GM23338 (cell line): Measurements from ENCODE around the gene CFAP126. TPM values are rescaled to one million over a fixed set of nuclear protein-coding genes. Genes with fewer than 3 reads are reported as not detected.

Experiments
- ATAC-seq: fragments of 200-7000 bp; cut with Tn5 transposase; 3 replicates; pipeline ENCODE4 v1.9.1; 2020
- DNase-seq: peaks from one replicate; pipeline ENCODE4 v3.0.0-alpha.2; 2015; ENCODE audit warnings: low spot score
- H2AFZ ChIP-seq: fragments of 200-600 bp; sonication (generic); 2 replicates; pipeline ENCODE4 v1.8.0; 2016; ENCODE audit warnings: antibody characterized with exemption, mild to moderate bottlenecking, moderate library complexity
- H3F3A ChIP-seq: fragments of 200-600 bp; sonication (generic); replicated peaks from 2 replicates; pipeline ENCODE4 v1.8.0; 2017; ENCODE audit warnings: antibody characterized with exemption, mixed run types, low read depth
- H3K27ac ChIP-seq: fragments of 200-600 bp; sonication (generic); 2 replicates; pipeline ENCODE4 v1.6.1; 2016; ENCODE audit warnings: low read depth
- H3K27me3 ChIP-seq: fragments of 200-600 bp; sonication (generic); 2 replicates; pipeline ENCODE4 v1.8.0; 2016; ENCODE audit warnings: mild to moderate bottlenecking, mixed run types, moderate library complexity; ENCODE audit not compliant: insufficient read depth
- H3K36me3 ChIP-seq: fragments of 200-600 bp; sonication (generic); 2 replicates; pipeline ENCODE4 v1.8.0; 2016; ENCODE audit warnings: mild to moderate bottlenecking; ENCODE audit not compliant: insufficient read depth
- H3K4me1 ChIP-seq: fragments of 200-600 bp; sonication (generic); 2 replicates; pipeline ENCODE4 v1.8.0; 2016; ENCODE audit warnings: mild to moderate bottlenecking, moderate library complexity; ENCODE audit not compliant: insufficient read depth
- H3K4me2 ChIP-seq: fragments of 200-600 bp; sonication (generic); 2 replicates; pipeline ENCODE4 v1.7.1; 2017; ENCODE audit warnings: mixed run types
- H3K4me3 ChIP-seq: fragments of 200-600 bp; sonication (generic); 2 replicates; pipeline ENCODE4 v1.6.1; 2016; ENCODE audit warnings: mixed run types
- H3K79me2 ChIP-seq: fragments of 200-600 bp; sonication (generic); replicated peaks from 2 replicates; pipeline ENCODE4 v1.8.0; 2017; ENCODE audit warnings: mild to moderate bottlenecking; ENCODE audit not compliant: insufficient read depth
- H3K9me2 ChIP-seq: fragments of 200-600 bp; sonication (generic); 2 replicates; pipeline ENCODE4 v1.8.0; 2017; ENCODE audit not compliant: insufficient read depth
- H4K20me1 ChIP-seq: fragments of 200-600 bp; sonication (generic); replicated peaks from 2 replicates; pipeline ENCODE4 v1.8.0; 2017; ENCODE audit warnings: mild to moderate bottlenecking; ENCODE audit not compliant: insufficient read depth
- H3K27ac Mint-ChIP-seq: 2 replicates; pipeline ENCODE4 v1.8.0; 2020; ENCODE audit warnings: inconsistent platforms, mild to moderate bottlenecking, moderate library complexity, mixed read lengths
- H3K27me3 Mint-ChIP-seq: 3 replicates; pipeline ENCODE4 v1.8.0; 2022; ENCODE audit warnings: low read depth, mild to moderate bottlenecking, moderate library complexity, mixed read lengths, inconsistent platforms; ENCODE audit not compliant: insufficient read depth, poor library complexity
- H3K36me3 Mint-ChIP-seq: 3 replicates; pipeline ENCODE4 v1.8.0; 2021; ENCODE audit warnings: low read depth, mild to moderate bottlenecking, inconsistent platforms, moderate library complexity, mixed read lengths
- H3K4me1 Mint-ChIP-seq: 3 replicates; pipeline ENCODE4 v1.8.0; 2020; ENCODE audit warnings: mild to moderate bottlenecking, inconsistent platforms, mixed read lengths
- H3K4me3 Mint-ChIP-seq: 3 replicates; pipeline ENCODE4 v1.8.0; 2021; ENCODE audit warnings: moderate library complexity, mild to moderate bottlenecking, inconsistent platforms, mixed read lengths
- H3K9me3 Mint-ChIP-seq: 3 replicates; pipeline ENCODE4 v1.8.0; 2020; ENCODE audit warnings: moderate library complexity, mild to moderate bottlenecking, inconsistent platforms, mixed read lengths
- CREB1 ChIP-seq: fragments of 250-450 bp; sonication (Bioruptor Pico); IDR thresholded peaks from 2 replicates; pipeline ENCODE4 v1.5.0; 2020; ENCODE audit warnings: low read depth, mild to moderate bottlenecking, moderate library complexity
- EZH2 ChIP-seq: fragments of 200-600 bp; sonication (generic); IDR thresholded peaks from one replicate; pipeline ENCODE4 v1.8.0; 2017; ENCODE audit warnings: antibody characterized with exemption, mild to moderate bottlenecking, low read depth; ENCODE audit not compliant: unreplicated experiment
- REST ChIP-seq: IDR thresholded peaks from one replicate; pipeline ENCODE4 v1.6.1; 2018; ENCODE audit warnings: antibody characterized with exemption; ENCODE audit not compliant: unreplicated experiment
- ZNF462 ChIP-seq: fragments of 250-450 bp; sonication (Bioruptor Pico); IDR thresholded peaks from 2 replicates; pipeline ENCODE4 v1.5.0; 2020; ENCODE audit warnings: mild to moderate bottlenecking, moderate library complexity
- polyA plus RNA-seq: library from polyadenylated mRNA; unstranded; fragments of >200 nt; fragmentation: Nextera tagmentation; extraction: Ambion mirVana; gene quantifications from 2 replicates; pipeline ENCODE4 v1.2.1, GENCODE V29; 2016
- total RNA-seq: library from RNA; depleted of rRNA; stranded (reverse); fragments of >200 nt; shearing (Covaris generic); gene quantifications from 2 replicates; pipeline ENCODE4 v1.2.3, GENCODE V29; 2014
- TF ChIP-seq, protein P1 (sequence below): IDR thresholded peaks from 2 replicates; pipeline ENCODE4 v1.6.1; 2016; ENCODE audit warnings: antibody characterized with exemption

CFAP126 gene
- total and polyA plus RNA-seq, 2 experiments from 2014 or later, result not detected

DNA sequence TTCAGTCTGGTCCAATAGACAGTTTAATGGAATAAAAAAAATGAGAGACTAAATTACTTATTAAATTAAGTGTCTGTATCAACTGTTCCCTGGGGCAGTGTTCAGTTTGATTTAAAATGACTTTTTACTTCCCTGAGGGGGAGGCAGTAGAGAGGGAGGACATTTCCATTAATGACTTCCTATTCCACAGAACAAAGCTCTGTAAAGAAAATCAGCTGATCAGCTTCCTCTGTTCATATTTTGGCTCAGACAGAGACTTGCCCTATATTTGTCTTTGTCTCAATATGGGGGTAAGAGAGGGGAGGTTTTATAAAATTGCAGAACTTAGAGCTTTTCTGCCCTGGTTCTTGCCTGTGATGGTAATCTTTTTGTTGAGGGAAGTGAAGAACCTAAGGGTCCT is 8.4 kb downstream of the CFAP126 start:
- Histone ChIP-seq H3K4me1 (no peaks in the 10 kb centered on the region), H4K20me1 (no peaks in the 10 kb centered on the region), H2AFZ (no peak overlapping the region), H3K9me2 (no peaks in the 10 kb centered on the region), H3K4me2 (no peak overlapping the region), H3K27me3 (no peaks in the 10 kb centered on the region), H3F3A (no peaks in the 10 kb centered on the region), H3K27ac (no peak overlapping the region), H3K4me3 (no peak overlapping the region), H3K36me3 (no peaks in the 10 kb centered on the region; the same call in 1 of the 2 replicates), H3K79me2 (no peaks in the 10 kb centered on the region)
- Mint-ChIP-seq H3K9me3 (no peaks in the 10 kb centered on the region), H3K27me3 (peaks cover 1% of the 10 kb centered on the region), H3K36me3 (peaks cover 16% of the 10 kb centered on the region), H3K27ac (no peak overlapping the region), H3K4me1 (no peaks in the 10 kb centered on the region), H3K4me3 (no peak overlapping the region)
- DNase-seq, result no peak
- no peak for ATAC-seq
- no peak for TF ChIP-seq ZNF462 (CRISPR knock-in tag)

DNA sequence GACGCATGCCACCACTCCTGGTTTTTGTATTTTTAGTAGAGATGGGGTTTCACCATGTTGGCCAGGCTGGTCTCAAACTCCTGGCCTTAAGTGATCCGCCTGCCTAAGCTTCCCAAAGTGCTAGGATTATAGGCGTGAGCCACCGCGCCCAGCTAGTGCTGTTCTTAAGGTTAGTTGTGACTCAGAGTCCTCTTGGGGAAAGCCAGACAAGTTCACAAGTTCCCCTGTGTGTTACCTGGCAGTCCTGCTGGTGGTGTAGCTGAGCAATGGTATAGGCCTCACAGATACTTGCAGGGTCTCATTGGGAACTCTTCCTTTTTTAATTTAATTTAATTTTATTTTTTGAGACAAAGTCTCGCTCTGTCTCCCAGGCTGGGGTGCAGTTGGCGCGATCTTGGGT is 10.6 kb downstream of the CFAP126 start:
- Histone ChIP-seq H4K20me1 (0 out of 2 replicates have a peak, but pooled peaks cover 2% of the 10 kb centered on the region), H3K4me1 (no peaks in the 10 kb centered on the region), H2AFZ (no peak overlapping the region), H3K4me3 (no peak overlapping the region), H3K27me3 (no peaks in the 10 kb centered on the region), H3K36me3 (no peaks in the 10 kb centered on the region; the same call in 1 of the 2 replicates), H3K4me2 (no peak overlapping the region), H3F3A (no peaks in the 10 kb centered on the region), H3K79me2 (no peaks in the 10 kb centered on the region), H3K9me2 (no peaks in the 10 kb centered on the region), H3K27ac (no peak overlapping the region)
- H3K36me3 Mint-ChIP-seq, result peaks cover 7% of the 10 kb centered on the region
- peaks cover 1% of the 10 kb centered on the region for H3K27me3 Mint-ChIP-seq
- no peak overlapping the region for H3K4me3 Mint-ChIP-seq
- no peaks in the 10 kb centered on the region for H3K9me3 Mint-ChIP-seq
- ATAC-seq, result no peak
- no peaks in the 10 kb centered on the region for H3K4me1 Mint-ChIP-seq
- no peak overlapping the region for H3K27ac Mint-ChIP-seq
- DNase-seq, result no peak
- TF ChIP-seq, protein P1, sequence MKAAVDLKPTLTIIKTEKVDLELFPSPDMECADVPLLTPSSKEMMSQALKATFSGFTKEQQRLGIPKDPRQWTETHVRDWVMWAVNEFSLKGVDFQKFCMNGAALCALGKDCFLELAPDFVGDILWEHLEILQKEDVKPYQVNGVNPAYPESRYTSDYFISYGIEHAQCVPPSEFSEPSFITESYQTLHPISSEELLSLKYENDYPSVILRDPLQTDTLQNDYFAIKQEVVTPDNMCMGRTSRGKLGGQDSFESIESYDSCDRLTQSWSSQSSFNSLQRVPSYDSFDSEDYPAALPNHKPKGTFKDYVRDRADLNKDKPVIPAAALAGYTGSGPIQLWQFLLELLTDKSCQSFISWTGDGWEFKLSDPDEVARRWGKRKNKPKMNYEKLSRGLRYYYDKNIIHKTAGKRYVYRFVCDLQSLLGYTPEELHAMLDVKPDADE, result no peak
- TF ChIP-seq CREB1 (no peak), REST (no peak), EZH2 (no peak)
